GM19351 (cell line): ENCODE data around the gene TOP1.
"Not testable (repeated sequence)": the region's sequence is repeated elsewhere in the genome, so short reads cannot be mapped to it uniquely, and the experiment has no call there.

Source experiments
- ATAC-seq: cut with Tn5 transposase; IDR thresholded peaks from one replicate; pipeline ENCODE4 v1.9.1; 2021; ENCODE audit warnings: mild to moderate bottlenecking, moderate library complexity; ENCODE audit not compliant: unreplicated experiment

Gene TOP1

DNA sequence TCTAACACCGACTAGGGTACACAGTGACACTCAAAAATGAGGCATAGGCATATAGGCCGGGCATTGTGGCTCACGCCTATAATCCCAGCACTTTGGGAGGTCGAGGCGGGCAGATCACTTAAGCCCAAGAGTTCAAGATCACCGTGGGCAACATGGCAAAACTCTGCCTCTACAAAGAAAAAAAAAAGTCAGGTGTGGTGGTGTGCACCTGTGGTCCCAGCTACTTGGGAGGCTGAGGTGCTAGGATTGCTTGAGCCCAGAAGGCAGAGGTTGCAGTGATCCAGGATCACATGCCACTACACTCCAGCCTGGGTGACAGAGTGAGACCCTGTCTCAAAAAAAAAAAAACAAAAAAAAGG is 24.7 kb upstream of the TOP1 start:
- not testable (repeated sequence) for ATAC-seq

- ATAC-seq = no peak
Measured at GRCh38 chr20:41004531-41005360, 23.9 kb upstream of the TOP1 start.

GRCh38 chr20:41005361-41005729 is 23.3 kb upstream of the TOP1 start:
- ATAC-seq = no peak

DNA sequence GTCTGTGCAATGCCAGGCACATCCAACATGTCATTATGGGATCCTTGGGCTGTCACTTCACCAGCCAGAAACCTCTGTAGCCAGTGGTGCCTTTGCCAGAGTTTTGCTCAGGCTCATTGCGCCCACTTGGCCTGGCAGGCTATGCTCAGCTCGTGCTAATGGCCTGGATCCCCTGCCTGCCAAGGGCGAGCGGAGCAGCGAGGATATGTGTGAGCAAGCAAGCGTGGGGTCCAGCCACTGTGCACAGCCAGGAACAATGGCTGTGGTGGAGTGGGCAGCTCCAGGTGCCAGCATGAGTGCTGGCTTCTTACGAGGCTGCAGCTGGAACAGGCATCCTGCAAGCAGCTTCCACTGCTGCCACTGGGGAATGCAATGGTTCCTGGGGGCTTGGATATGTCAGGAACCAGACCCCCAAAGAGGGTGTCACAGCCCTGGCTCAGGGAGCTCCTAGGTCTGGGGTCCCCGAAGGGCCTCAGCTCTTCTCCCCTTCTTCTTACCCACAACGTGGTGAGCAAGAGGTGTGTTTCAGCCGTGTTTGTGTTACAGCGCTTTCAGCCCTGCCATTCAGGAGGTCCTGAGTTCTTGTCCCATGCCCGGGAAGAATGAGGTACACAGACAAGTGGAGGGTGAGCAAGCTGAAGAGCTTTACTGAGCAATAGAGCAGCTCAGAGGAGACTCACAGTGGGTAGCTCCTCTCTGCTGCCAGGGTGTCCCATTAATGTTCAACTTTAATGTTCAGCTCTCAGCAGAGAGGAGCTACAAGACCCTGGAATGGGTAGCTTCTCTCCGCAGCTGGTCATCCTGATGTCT is 22.3 kb upstream of the TOP1 start:
- ATAC-seq = no peak

DNA sequence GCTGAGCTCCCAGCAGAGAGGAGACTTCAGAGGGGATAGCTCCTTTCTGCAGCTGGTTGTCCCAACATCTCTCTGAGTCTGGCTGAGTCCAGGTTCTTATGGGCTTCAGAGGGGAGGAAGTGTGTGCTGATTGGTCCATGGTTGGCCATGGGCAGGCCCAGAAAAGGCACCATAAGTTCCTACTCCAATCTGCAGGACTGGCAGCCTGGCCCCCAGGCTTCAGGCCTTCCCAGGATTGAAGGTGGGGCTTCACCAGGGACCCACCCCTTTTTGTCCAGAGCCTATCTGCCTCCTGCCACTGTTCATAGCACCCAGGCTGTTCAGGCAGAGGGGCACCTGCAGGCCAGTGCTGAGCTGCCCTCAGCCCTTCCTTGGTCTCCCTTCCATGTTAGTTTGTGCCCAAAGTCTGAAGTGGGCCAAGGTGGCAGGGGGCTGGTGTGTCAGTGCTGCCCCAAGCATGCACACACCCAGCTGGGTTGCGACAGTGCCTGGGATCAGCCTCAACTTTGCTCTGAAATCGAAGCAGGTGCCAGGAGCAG is 21.6 kb upstream of the TOP1 start:
- ATAC-seq = no peak

- no peak for ATAC-seq
Measured at GRCh38 chr20:41007481-41007880, 21.1 kb upstream of the TOP1 start.

GRCh38 chr20:41009946-41010345 is 18.7 kb upstream of the TOP1 start:
- ATAC-seq = no peak

- ATAC-seq = peak; percentile 93
Measured at GRCh38 chr20:41011551-41012067, 17.0 kb upstream of the TOP1 start.

GRCh38 chr20:41014561-41015088 is 14.0 kb upstream of the TOP1 start:
- no peak for ATAC-seq

DNA sequence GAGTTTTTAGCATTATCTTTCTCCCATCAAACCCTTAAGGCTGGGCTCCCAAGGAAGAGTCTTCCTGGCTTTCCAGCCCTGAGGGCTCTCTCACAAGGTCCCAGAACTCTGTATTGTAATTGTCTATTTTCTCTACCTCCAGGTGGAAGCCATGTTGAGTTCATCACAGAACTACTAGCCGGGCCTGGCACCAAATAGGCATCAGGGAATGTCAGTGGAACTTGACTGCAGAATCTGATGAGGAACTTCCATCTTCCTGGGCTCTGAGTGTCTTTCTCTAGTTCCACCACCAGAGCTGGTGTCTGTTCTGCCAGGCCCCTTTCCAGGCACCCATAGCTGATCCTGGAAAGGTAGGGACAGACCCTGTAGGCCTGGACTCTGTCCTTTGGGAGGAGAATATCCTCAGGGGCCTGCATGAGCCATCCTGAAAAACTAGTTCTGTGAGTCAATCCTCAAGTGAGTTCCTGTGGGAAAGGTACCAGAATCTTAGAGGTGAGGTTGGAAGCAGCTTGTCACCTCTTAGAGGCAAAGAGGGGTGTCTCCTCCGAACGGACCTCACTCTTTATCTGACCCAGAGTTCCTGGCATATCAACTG is 11.1 kb upstream of the TOP1 start:
- no peak for ATAC-seq

DNA sequence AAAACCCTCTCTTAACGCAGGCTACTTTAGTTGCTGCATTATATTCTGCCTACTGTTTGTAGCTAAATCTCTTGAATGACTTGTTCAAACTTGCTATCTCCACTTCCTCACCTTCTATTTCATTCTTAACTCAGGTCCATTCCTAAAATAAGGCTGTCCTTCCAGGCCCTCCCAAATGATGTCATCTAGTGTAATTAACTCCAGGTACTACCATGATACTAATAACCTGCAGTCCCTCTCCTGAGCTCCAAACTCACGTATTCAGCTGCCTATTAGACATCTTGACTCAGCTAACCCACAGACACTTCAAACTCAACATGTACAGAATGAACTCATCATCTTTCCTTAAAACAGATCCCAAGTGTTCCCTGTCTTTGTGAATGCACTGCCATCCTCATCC is 10.5 kb upstream of the TOP1 start:
- ATAC-seq = no peak

- no peak for ATAC-seq
Measured at GRCh38 chr20:41023549-41023948, 5.1 kb upstream of the TOP1 start.

DNA sequence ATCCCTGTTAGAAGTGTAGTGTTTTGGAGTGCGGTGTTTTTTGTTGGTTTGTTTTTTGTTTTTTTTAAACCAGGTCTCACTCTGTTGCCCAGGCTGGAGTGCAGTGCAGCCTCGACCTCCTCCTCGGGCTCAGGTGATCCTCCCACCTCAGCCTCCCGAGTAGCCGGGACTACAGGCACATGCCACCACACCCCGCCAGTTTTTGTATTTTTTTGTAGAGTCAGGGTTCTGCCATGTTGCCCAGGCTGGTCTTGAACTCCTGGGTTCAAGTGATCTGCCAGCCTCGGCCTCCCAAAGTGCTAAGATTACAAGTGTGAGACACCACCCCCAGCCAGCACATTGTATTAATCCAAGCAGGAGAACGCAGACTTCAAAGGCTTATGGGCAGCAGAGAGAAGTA is 1.3 kb upstream of the TOP1 start:
- ATAC-seq = no peak

GRCh38 chr20:41027872-41028358 is 707 bp upstream of the TOP1 start:
- ATAC-seq = no peak

- ATAC-seq = peak; percentile 29
Measured at GRCh38 chr20:41029150-41029901, 704 bp downstream of the TOP1 start.

DNA sequence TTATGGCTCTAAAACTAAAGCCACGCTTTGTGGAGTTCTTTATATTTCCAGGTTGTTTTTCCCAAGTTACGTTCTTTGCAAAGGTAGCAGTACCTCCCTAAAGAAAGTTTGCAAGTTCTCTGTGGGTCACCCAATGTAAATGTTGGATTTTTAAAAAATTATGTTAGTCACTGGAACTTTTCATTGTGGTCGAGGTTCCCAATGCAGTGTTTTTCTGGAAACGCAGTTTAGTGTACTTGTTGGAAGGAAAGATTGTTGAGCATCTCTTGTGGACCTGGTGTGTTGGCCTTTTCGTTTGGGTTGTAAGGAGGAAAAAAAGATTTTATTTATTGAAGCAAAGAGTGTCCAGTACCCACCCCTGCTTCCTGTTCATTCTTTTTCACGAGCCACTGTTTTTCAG is 1.4 kb downstream of the TOP1 start:
- no peak for ATAC-seq

DNA sequence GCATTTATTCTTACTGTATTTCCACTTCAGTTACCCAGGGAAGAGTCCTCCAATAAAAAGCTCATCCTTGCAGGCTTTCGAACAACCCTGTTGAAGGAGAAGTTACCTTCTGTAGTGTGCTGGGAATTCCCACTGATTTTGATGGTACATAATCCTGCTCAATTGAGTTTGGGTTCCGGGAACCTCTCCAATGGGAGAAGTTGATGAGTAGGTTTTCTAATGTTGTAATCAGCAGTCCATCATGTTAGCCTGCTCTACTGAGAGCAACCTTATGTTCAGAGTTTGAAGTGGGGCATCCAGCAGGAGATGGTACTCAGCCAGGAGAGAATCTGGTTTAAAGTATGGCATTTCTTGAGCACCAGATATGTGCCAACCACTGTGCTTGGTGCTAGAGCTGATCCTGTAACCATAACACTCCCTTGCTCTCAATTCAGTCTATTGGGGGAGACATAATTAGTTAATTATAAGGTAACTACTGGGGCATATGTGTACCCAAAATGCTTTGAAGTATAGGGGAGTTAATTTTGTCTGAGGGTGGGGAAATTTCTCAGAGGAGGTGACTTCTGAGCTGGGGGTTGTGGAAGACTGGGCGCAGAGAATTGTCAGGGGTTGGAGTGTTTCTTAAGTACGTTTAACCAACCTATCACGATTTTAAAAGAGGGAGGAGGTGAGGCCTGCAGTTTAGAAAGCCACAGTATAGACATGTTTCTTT is 2.1 kb downstream of the TOP1 start:
- no peak for ATAC-seq

DNA sequence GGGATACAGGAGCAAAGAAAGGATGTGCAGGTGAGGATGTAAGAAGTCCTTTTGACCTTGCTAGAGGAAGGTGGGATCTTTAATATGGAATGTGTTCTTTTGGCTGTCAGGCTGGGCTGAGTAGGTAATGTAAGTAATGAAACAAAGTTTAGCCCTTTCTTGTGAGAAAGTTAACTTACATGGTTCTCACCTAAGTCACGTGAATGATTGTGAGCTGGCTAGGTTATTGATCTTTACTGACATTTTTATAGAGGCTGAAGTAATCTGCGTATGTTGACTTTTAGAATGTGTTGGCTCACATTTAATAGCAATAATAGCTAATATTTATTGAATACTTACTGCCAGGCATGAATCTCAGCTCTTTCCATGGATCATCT is 2.6 kb downstream of the TOP1 start:
- no peak for ATAC-seq

GRCh38 chr20:41032271-41032670 is 3.6 kb downstream of the TOP1 start:
- ATAC-seq = no peak

DNA sequence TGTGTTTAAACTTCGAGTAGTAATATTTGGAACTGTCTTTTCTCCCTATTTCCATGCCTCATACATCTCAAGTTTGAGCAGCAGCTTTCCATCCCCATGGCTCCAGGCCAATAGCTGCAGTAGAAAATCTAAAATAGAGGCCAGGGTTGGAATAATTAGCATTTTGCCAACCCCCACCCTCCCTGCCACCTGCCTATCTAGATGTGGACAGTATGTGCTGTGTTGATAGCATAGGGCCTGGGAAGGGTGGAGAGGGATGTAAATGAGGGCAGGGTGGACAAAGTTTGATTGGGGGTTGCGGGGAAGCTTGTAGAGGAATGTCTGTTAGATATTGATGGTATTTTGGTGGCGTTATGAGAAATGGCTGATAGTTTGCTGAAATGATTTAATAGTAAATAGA is 5.6 kb downstream of the TOP1 start:
- ATAC-seq = no peak
